ENCODE results near the gene ENAH. TPM values are rescaled to one million over a fixed set of nuclear protein-coding genes. Genes with fewer than 3 reads are reported as not detected.
A peak's percentile ranks its signal among the peaks of the same experiment; 100 is the strongest.

ENAH gene
- polyA plus RNA-seq, 1 of the 3 experiments (the other 2 are of a cell fraction): 48.9 TPM

DNA sequence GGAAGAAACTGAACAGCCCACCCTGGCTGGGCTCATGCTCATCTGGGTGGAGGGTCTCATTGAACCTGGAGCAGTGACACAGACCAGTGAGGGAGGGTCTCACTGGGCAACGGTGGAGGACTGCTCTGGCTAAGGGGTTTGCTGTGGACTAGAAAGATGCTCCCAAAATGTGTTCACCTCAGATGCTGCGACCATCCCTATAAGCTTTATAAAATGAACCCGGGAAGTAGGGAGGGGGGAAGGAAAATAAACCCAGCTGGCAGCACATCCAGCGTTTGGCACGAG, 190.6 kb downstream of the ENAH start:
- POLR2A ChIA-PET: interaction anchor here (2.4 kb wide), 1 partner anchor 315 kb away, joined by 6 read pairs; the partner anchor contains the start of gene SRP9
- no peaks in the 10 kb centered on the region for H3K79me2 ChIP-seq (ENCODE audit: insufficient read depth)
- no peak overlapping the region for H3K4me3 ChIP-seq (ENCODE audit: low read depth in 2 of 2, low read length in 1 of 2)
- no peaks in the 10 kb centered on the region for H3K27me3 ChIP-seq (ENCODE audit: insufficient read depth)
- WGBS (ENCODE audit: low lambda C conversion rate): 16% methylated on average over 5 of the region's 5 CpGs
- H2AFZ ChIP-seq (ENCODE audit: low read depth): no peak overlapping the region
- H3K4me1 ChIP-seq (ENCODE audit: control insufficient read depth in 1 of 2, insufficient read depth in 2 of 2, low read depth in 1 of 2, low read length in 1 of 2): peaks cover 13 to 35% of the 10 kb centered on the region in 2 experiments; a peak in 3 of 4 replicates
- TF ChIP-seq NFIC (IDR thresholded peaks at IDR 0.05; ENCODE audit: borderline replicate concordance) (0 out of 2 replicates have a peak, but pooled peaks have one; percentile 38), TCF12 (IDR thresholded peaks at IDR 0.05) (no peak), RCOR1 (IDR thresholded peaks at IDR 0.05; ENCODE audit: low read length) (no peak), SIN3A (IDR thresholded peaks at IDR 0.05; ENCODE audit: borderline replicate concordance, low read depth, low read length) (no peak)
- TF ChIP-seq, protein P1, sequence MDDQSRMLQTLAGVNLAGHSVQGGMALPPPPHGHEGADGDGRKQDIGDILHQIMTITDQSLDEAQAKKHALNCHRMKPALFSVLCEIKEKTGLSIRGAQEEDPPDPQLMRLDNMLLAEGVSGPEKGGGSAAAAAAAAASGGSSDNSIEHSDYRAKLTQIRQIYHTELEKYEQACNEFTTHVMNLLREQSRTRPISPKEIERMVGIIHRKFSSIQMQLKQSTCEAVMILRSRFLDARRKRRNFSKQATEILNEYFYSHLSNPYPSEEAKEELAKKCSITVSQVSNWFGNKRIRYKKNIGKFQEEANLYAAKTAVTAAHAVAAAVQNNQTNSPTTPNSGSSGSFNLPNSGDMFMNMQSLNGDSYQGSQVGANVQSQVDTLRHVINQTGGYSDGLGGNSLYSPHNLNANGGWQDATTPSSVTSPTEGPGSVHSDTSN (IDR thresholded peaks at IDR 0.05): no peak
- TF ChIP-seq, protein P2, sequence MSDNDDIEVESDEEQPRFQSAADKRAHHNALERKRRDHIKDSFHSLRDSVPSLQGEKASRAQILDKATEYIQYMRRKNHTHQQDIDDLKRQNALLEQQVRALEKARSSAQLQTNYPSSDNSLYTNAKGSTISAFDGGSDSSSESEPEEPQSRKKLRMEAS (IDR thresholded peaks at IDR 0.05; ENCODE audit: low read depth): no peak
- peaks cover 5% of the 10 kb centered on the region for H3F3A ChIP-seq (replicated peaks; ENCODE audit: insufficient read depth)
- H3K9ac ChIP-seq: no peak overlapping the region
- CTCF ChIA-PET: interaction anchor here (0.6 to 6.9 kb wide), 3 partner anchors 13 to 32 kb away, joined by 3 to 98 read pairs (median 3); no protein-coding TSS in a partner anchor
- H3K27ac ChIP-seq (ENCODE audit: low read depth in 2 of 2, low read length in 1 of 2): peak overlapping the region in 1 of 2 experiments; percentile 74; a peak in 1 of 4 replicates
- H4K20me1 ChIP-seq (ENCODE audit: insufficient read depth): no peaks in the 10 kb centered on the region
- DNase-seq: peak; percentile 72
- no peak overlapping the region for H3K4me2 ChIP-seq
- no peaks in the 10 kb centered on the region for H3K9me3 ChIP-seq
- H3K36me3 ChIP-seq (replicated peaks in 1 of 2; ENCODE audit: control insufficient read depth in 1 of 2, insufficient read depth in 2 of 2, low read length in 1 of 2): no peaks in the 10 kb centered on the region
- no peaks in the 10 kb centered on the region for H3K9me2 ChIP-seq

GRCh38 chr1:225461533-225462428, 191.1 kb downstream of the ENAH start:
- H3K79me2 ChIP-seq (ENCODE audit: insufficient read depth): no peaks in the 10 kb centered on the region
- no peak overlapping the region for H2AFZ ChIP-seq (ENCODE audit: low read depth)
- peaks cover 13 to 35% of the 10 kb centered on the region in 2 experiments; a peak in 3 of 4 replicates for H3K4me1 ChIP-seq (ENCODE audit: control insufficient read depth in 1 of 2, insufficient read depth in 2 of 2, low read depth in 1 of 2, low read length in 1 of 2)
- no peaks in the 10 kb centered on the region for H4K20me1 ChIP-seq (ENCODE audit: insufficient read depth)
- H3K9me2 ChIP-seq: no peaks in the 10 kb centered on the region
- H3K9ac ChIP-seq: no peak overlapping the region
- peak overlapping the region in 1 of 2 experiments; percentile 74; a peak in 2 of 4 replicates for H3K27ac ChIP-seq (ENCODE audit: low read depth in 2 of 2, low read length in 1 of 2)
- no peaks in the 10 kb centered on the region for H3K27me3 ChIP-seq (ENCODE audit: insufficient read depth)
- TF ChIP-seq GABPA (IDR thresholded peaks at IDR 0.05; ENCODE audit: low read depth) (no peak), TCF12 (IDR thresholded peaks at IDR 0.05) (peak; percentile 15; the same call in 1 of the 2 replicates), ELF1 (IDR thresholded peaks at IDR 0.05) (no peak), FOXJ3 (CRISPR knock-in tag; IDR thresholded peaks at IDR 0.05) (no peak), NRF1 (IDR thresholded peaks at IDR 0.05; ENCODE audit: low read depth, low read length) (no peak)
- TF ChIP-seq, protein P2 (IDR thresholded peaks at IDR 0.05; ENCODE audit: low read depth): no peak
- 58% methylated on average over 15 of the region's 19 CpGs for WGBS (ENCODE audit: low lambda C conversion rate)
- peaks cover 5% of the 10 kb centered on the region for H3F3A ChIP-seq (replicated peaks; ENCODE audit: insufficient read depth)
- ChIA-PET CTCF (interaction anchor here (0.8 to 6.9 kb wide), 8 partner anchors 8 to 525 kb away, joined by 3 to 98 read pairs (median 4); partner anchors contain the start of gene SRP9), POLR2A (interaction anchor here (2.4 kb wide), 1 partner anchor 316 kb away, joined by 6 read pairs; the partner anchor contains the start of gene SRP9)
- no peaks in the 10 kb centered on the region for H3K9me3 ChIP-seq
- no peaks in the 10 kb centered on the region for H3K36me3 ChIP-seq (replicated peaks in 1 of 2; ENCODE audit: control insufficient read depth in 1 of 2, insufficient read depth in 2 of 2, low read length in 1 of 2)
- H3K4me2 ChIP-seq: peak overlapping the region; percentile 4; the same call in 1 of the 2 replicates
- H3K4me3 ChIP-seq (ENCODE audit: low read depth in 2 of 2, low read length in 1 of 2): no peak overlapping the region
- peak; percentile 75 for DNase-seq
